GM18502 (cell line): ENCODE data around the gene R3HDM4.
"Not testable (repeated sequence)": the region's sequence is repeated elsewhere in the genome, so short reads cannot be mapped to it uniquely, and the experiment has no call there.

Source experiments
- ATAC-seq: cut with Tn5 transposase; IDR thresholded peaks from one replicate; pipeline ENCODE4 v1.9.1; 2021; ENCODE audit warnings: mild to moderate bottlenecking; ENCODE audit not compliant: unreplicated experiment, poor library complexity

R3HDM4 gene

DNA sequence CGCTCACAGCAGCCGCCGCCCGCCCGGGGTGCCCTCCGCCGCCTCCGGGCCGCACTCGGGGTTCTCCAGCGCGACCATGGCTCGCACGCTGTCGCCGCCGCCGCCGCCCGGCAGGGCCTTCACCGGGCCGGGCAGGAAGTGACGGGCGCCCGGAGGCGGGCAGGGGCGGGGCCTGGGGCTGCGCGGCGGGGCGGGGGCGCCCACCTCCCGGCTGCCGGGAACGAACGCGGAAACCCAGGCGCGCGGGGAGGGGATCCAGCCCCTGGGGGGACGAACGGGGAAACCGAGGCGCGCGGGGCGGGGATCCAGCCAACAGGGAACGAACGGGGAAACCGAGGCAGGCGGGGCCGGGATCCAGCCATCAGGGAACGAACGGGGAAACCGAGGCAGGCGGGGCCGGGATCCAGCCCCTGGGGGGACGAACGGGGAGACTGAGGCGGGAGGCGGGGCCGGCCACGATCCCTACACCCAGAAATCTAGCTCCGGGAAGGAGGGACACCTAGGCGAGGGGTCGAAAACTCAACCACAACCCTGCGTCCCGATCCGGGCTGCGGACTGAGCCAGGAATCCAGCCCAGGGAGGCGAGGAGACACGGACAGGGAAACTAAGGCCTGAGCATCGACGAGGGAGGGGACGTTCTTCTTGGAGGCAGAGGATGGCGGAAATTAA lies at the start of gene R3HDM4:
Gene R3HDM4 (minus strand): TSS at position 140 of the 669 bp plus-strand sequence. CDS start 62 bp downstream, at position 78.
- ATAC-seq, result no peak

DNA sequence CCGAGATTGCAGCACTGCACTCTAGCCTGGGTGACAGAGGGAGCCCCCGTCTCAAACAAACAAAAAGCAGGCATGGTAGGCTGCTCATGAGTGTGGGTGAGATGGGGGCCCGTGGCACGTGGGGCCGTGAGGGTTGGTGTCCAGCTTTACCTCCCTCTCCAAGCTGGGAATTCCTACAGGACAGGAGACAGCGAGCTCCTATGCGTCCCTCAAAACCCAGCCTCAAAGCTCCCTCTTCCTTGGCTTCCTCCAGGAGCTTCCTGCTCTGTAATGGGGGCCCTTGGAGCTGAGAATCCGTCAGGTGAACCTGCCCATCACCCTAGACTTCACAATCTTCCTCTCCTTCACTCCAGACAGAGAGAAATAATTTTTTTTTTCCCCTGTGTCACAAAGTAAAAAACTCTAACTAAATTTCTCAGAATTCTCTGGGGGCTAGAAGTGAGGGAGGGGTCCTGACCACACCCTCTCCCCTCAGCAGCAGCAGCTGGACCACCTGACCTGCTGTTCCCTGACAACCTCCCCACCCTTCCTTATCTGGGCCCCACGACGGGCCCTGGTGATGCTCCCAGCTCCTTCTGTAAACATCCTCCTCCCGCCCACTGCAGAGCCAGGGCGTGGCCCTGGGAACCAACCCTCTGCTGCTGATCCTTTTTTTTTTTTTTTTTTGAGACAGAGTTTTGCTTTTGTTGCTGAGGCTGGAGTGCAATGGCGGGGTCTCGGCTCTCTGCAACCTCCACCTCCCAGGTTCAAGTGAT lies 49.0 kb upstream of the R3HDM4 start:
- no peak for ATAC-seq

DNA sequence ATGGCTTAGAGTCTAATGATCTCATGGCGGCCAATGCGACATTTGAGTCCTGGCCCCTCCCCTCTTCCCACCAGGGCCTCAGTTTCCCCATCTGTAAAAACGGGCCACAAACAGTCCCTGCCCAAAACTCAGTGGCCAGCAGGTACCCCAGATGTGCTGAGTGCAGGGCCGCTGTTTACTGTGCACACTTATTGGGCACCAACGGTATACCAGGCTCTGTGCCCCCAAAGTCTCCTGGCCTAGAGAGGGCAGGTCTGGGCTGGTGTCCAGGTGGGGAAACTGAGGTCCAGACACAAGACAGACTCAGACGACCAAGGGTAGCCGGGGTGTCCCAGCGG lies 47.6 kb upstream of the R3HDM4 start:
- no peak for ATAC-seq

DNA sequence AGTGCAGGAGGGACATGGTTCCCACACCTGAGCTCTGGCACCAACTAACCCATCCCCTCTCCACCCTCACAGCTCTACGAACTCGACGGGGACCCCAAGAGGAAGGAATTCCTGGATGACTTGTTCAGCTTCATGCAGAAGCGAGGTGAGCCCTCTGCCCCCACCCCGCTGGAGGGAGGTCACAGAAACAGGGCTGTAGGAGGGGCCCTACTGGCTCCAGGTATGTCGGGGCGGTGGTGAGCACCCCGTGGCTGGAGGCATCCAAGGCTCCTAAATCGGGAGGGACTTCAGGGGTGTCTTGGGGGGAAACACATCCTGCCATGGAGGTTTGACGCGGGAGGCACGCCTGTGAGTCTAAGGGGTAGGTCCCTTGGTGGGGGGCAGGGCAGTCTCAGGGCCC lies 47.0 kb upstream of the R3HDM4 start:
- no peak for ATAC-seq

DNA sequence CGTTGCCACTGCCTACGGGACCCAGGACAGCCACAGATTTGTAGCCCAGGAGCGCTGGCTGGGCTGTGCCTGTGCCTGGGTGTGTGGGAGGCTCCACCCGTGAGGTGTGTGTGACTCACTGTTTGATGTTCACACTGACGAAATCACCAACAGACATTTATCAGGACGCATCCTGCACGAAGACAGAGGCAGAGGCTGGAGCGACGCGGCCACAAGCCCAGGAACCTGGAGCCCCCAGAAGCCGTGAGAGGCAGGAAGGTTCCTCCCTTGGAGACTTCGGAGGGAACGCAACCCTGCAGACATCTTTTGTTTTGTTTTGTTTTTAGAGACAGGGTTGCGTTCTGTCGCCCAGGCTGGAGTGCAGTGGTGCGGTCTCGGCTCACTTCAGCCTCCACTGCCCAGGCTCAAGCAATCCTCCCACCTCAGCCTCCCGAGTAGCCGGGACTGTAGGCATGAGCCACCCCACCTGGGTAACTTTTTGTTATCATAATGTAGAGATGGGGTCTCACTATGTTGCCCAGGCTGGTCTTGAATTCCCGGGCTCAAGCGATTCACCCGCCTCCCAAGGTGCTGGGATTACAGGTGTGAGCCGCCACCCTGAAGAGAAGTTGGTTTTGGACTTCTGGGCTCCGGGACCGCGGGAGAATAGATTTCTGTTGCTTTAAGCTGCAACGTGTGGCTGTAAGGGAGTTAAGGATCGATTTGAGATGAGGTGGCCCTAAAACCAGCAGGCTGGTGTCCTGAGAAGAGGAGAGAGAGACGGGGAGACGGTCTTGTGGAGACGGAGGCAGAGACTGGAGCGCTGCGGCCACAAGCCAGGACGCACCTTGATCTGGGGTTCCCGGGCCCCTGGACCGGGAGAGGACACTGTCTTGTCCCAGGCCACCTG lies 46.2 kb upstream of the R3HDM4 start:
- no peak for ATAC-seq

DNA sequence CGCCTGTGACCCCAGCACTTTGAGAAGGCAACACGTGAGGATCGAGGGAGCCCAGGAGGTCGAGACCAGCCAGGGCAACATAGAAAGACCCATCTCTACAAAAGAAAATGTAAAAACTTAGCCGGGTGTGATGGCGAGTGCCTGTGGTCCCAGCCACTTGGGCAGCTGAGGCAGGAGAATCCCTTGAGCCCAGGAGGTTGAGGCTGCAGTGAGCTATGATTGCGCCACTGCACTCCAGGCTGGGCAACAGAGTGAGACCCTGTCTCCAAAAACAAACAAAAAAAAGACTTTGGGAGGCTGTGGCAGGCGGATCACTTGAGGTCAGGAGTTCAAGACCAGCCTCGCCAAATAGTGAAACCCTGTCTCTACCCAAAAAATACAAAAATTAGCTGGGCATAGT lies 44.6 kb upstream of the R3HDM4 start:
- ATAC-seq, result not testable (repeated sequence)

DNA sequence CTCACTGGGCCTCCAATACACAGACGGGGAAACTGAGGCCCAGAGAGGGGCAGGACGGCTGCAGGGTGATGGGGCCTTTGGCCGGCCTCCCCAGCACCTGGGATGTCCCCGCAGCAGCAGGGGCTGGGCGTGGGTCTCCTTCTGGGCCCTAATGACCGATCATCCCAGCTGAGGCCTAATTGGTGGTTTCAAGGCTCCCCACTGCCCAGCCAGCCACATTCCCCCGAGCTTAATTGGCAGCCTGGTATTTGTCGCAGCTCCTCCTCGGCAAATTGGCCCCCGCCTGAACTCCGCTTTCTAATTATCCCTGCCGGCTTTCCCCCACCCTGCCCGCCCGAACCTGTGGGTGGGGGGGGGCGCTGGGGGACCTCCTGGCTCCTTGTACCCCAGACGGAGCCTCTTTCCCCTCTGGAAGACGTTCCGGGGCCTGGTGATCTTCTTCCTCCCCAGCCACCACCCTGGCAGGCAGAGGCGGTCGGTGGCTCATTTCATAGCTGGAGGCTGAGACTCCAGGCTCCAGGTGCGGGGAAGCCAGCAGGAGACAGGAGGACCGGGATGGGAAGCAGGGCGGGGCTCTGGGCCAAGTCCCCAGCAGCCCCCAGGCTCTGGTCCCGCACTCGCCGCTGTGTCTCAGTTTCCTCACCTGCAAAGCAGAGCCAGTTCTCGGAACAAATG lies 43.9 kb upstream of the R3HDM4 start:
- ATAC-seq, result no peak

DNA sequence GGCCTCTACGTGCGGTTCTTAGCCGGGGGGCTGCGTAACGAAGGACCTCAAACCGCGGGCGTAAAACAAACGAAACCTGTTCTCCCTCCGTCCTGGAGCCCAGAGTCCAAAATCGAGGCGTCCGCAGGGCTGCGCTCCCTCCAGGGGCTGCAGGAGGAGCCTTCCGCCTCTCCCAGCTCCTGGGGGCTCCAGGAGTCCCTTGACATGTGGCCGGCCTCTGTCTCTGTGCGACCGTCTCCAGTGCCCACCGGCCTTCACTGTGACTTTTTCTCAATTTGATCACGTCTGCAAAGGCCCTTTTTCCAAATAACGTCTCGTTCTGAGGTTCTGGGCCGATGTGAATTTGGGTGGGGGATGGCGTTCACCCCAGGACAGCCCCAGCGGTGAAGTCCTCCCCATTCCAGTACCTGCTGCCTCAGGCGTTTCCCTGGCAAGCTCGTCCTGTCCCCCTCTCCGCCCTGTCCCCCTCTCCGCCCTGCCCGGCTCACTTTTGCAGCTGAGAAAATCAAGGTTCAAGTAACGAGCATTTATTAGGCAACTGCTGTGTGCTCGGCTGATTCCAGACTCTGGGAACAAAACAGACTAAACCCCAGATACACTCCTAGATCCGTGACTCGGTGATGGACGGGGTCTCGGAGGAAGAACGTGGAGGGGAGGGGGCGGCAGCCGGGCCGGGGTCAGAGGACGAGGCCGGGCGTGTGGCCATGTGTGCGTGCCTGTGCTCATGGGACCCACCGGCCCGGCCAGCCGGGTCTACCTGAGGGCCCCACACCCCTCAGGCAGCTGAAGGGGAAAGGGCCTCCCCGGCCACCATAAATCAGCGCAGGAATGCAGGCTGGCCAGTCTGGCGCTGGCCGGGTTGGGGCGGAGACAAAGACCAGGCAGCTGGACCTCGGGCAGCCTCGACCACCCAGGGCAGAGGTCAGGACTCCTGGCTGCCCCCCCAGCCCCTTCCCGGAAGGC lies 43.1 kb upstream of the R3HDM4 start:
- ATAC-seq, result no peak

DNA sequence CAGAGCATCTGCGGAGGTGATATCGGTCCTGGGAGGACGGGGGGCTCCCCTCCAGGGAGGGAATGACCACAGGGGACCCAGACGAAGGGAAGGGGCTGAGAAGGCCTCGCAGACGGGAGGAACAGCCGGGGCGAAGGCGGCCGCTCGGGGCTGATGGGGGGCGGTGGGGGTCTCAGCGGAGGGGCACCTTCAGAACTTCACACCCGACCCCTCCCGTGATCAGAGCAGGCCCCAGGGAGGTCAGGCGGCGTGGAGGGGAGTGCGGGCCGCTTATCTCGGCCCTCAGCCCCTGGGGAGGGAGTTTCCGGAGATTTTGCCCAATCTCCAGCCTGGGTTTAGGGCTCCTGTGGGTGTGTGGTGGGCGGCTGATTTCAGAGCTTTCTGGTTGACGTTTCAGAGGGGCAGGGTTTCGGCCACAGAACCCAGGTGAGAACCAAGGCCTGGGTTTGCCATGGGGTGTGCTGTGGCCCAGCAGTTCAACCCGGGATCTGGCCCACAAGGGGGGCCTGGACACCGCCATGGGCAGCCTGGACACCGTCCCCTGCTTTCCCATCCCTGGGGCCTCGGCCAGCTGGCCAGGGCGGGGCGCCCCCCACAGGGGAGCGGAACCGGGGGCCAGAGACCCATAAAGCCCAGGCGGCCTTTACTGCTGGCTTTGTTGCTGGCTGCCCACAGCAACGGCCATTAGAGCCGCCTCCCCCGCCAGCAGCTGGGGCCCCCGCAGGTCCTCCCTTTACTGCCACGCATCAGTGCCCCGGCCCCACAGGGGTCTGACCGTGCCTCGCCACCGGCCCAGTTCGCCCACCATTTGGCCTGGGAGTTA lies 41.9 kb upstream of the R3HDM4 start:
- ATAC-seq, result peak; percentile 42

DNA sequence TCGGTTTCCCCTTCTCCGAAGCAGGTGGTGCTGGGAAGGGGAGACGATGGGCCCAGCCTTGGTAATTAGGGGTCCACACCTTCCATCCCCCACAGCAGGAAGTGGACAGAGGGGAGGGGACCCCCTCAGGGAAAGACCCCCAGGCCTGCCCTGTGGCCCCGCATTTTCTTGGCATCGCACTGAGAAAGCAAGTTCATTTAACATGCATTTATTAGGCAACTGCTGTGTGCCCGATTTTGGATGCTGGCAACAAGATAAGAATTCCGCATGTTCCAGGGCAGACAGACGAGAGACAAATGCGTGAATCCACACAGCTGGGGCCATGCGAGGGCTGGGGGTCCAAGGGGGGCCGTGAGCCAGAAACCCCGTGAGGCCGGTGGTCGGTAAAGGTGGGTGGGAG lies 41.3 kb upstream of the R3HDM4 start:
- ATAC-seq, result no peak

DNA sequence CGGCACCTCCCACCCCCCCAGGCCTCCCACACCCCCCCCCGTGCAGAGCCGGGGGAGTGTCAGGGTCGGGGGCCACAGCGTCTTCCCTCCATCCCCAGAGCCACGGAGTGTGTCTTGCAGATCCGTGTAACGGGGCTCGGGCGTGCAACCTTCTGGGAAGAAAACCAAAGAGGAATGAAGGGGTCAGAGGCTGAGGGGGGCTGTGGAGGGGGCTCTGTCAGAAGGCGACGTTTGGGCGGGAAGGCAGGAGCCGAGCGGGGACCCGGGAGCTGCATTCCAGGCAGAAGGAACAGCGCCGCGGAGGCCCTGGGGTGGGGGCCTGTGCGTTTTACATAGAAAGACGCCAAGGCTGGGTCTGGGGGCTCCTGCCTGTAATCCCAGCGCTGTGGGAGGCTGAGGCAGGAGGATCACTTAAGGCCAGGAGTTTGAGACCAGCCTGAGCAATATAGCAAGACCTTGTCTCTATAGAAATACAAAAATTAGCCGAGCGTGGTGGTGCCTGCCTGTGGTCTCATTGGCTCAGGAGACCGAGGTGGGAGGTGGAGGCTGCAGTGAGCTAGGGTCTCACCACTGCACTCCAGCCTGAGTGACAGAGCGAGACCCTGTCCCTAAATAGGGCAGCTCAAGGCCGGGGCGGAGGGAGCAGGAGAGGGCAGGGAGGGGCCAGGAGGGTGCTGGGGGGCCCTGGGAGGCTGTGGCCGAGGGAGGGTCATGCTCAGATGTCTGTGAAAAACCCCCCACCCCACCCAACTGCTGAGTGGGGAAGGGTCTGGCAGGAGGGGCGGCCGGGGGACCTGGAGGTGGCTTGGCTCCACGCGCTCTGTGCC lies 40.6 kb upstream of the R3HDM4 start:
- no peak for ATAC-seq

DNA sequence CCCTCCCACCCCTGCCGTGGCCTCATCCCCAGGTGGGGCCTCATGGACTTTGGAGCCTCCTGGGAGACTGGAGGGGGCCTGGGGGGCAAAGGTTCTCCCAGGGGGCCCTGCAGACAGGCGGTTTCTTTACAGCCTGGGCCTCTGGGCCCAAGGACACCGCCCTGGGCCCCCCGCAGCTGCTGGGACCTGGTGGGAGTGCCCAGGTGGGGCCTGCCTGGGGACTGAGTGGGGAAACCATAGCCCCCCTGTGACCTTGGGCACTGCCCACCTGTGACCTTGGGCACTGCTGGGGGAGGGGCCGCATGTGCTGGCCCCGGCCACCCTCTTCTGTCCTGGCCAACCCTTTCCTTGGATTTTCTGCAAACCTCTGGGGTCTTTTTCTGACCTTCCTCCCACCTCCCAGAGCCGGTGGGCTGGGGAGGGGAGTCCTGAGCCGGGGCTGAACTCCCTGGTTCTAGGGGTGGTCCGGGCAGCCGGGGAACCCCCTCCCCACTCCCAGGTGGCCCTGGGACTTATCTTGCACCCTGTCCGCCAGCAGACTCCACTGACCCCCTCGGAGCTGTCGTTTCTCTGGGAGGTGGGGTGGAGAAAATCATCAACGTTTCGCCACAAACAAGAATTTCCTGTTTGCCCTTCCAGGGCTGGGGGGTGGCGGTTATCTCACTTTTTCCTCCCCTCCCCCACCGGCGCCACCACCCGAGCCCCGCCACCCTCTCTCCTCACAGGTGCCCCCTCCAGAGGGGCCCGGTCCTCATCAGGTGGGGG lies 39.8 kb upstream of the R3HDM4 start:
- ATAC-seq, result no peak

DNA sequence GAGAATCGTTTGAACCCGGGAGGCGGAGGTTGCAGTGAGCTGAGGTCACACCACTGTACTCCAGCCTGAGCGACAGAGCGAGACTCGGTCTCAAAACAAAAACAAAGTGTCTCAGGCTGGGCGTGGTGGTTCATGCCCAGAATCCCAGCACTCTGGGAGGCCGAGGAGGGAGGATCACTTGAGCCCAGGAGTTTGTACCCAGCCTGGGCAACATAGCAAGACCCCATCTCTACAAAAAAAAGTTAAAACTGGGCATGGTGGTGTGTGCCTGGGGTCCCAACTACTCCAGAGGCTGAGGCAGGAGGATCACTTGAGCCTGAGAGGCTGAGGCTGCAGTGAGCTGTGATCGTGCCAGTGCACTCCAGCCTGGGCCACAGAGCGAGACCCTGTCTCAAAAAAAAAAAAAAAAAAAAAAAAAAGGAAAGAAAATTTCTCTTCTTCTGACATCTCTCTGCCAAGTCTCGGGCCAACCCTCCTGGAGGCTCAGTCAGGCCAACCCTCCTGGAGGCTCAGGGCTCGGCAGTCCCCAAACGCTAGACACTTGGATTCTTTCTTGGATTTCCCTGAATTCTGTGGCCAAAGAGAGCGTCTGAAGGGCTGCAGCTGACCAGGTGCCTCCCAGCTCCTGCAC lies 39.1 kb upstream of the R3HDM4 start:
- ATAC-seq, result no peak

DNA sequence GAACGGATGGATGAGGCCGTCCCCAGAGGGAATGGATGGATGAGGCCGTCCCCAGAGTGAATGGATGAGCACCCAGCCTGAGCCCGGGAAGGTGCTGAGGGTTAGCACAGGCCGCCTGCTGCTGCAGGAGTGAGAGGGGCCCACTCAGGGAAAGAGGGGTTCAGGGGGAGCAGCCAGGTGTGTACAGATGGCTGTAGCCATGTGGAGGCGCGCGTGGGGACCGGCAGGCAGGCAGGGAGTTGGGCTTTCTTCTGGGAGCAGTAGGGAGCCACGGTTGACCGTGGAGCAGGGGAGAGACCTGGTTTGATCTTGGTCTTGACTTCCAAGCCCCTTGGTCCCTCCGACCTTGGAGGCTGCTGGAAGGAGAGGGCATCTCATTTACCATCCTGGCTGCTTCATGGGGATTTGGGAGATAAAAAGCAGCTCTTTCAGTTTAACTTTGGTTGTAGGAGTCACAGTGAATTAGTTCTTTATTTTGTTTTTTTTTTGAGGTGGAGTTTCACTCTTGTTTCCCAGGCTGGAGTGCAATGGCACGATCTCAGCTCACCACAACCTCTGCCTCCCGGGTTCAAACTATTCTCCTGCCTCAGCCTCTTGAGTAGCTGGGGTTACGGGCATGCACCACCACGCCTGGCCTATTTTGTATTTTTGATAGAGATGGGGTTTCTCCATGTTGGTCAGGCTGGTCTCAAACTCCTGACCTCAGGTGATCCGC lies 37.5 kb upstream of the R3HDM4 start:
- no peak for ATAC-seq

DNA sequence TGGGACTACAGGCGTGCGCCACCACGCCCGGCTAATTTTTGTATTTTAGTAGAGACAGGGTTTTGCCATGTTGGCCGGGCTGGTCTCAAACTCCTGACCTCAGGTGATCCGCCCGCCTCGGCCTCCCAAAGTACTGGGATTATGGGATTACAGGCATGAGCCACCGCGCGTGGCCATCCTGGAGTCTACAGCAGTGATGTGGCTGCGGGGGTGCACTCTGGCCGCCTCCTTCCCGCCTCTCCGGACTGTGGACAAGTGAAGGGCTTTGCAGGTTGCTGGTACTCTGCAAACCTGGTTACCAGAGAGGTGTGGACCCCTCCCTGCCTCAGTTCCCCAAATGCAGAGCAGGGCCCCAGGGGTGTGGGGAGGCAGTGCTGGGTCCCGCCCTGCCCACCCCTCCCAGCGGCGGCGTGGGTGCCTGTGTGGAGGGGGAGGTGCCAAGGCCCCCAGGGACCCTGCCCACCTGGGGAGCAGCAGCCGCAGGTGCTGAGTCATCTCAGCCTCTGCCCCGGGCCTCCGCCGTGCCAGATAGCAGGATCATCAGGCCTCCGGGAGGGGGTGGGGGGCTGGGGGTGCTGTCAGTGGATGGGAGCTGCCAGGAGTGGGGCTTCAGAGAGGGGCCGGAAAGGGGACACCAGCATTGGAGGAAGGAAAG lies 36.0 kb upstream of the R3HDM4 start:
- ATAC-seq, result no peak
